Naive thymus-derived CD4-positive, alpha-beta T cell (primary cell): ENCODE results near the gene TTC33. TPM values are rescaled to one million over a fixed set of nuclear protein-coding genes. Genes with fewer than 3 reads are reported as not detected.

Source experiments
- ATAC-seq: fragments of 150-1000 bp; cut with Tn5 transposase; 2 replicates; pipeline ENCODE4 v1.10.0; 2021; ENCODE audit warnings: mild to moderate bottlenecking, moderate library complexity
- CTCF ChIA-PET: fragments of 350-600 bp; sonication (Branson Sonifier 250); formaldehyde crosslinking; loops from one replicate; lab custom pipeline; 2021; ENCODE audit warnings: antibody characterized with exemption; lab: Charles Lee
- POLR2A ChIA-PET: fragments of 350-600 bp; sonication (Branson Sonifier 250); formaldehyde crosslinking; loops from one replicate; lab custom pipeline; 2021; ENCODE audit warnings: antibody characterized with exemption, inconsistent platforms; lab: Charles Lee
- DNase-seq, 9 donors: peaks; one replicate each; pipeline versions ENCODE4 v3.0.0 to v3.0.0-alpha.2; 2020 to 2022; ENCODE audit warnings: mixed read lengths in 1 of 9
- H3K27ac ChIP-seq: one replicate; pipeline ENCODE4 v1.7.0; 2013; ENCODE audit warnings: mild to moderate bottlenecking, low read depth, low read length, moderate library complexity
- H3K27me3 ChIP-seq, 2 donors: one replicate each; pipeline ENCODE4 v1.7.0; 2013; ENCODE audit warnings: low read length in 2 of 2, mild to moderate bottlenecking in 2 of 2, moderate library complexity in 2 of 2; ENCODE audit not compliant: control insufficient read depth in 2 of 2, insufficient read depth in 2 of 2
- H3K36me3 ChIP-seq, 3 experiments: 1 replicate in 2 of 3; 2 replicates in 1 of 3; pipeline ENCODE4 v1.7.0; 2013; ENCODE audit warnings: low read length in 3 of 3, mild to moderate bottlenecking in 3 of 3, moderate library complexity in 1 of 3; ENCODE audit not compliant: insufficient read depth in 3 of 3, control insufficient read depth in 2 of 3
- H3K4me1 ChIP-seq, 2 donors: one replicate each; pipeline ENCODE4 v1.7.0; 2013; ENCODE audit warnings: low read length in 2 of 2, mild to moderate bottlenecking in 2 of 2, moderate library complexity in 1 of 2; ENCODE audit not compliant: control insufficient read depth in 2 of 2, insufficient read depth in 2 of 2
- H3K4me3 ChIP-seq: 2 replicates; pipeline ENCODE4 v1.7.0; 2013; ENCODE audit warnings: mild to moderate bottlenecking, low read length
- H3K9me3 ChIP-seq, 3 experiments: 1 replicate in 2 of 3; 2 replicates in 1 of 3; pipeline ENCODE4 v1.7.0; 2013; ENCODE audit warnings: low read length in 3 of 3; ENCODE audit not compliant: control insufficient read depth in 2 of 3
- H3K27ac Mint-ChIP-seq, 9 donors: one replicate each; pipeline ENCODE4 v1.8.0; 2020 to 2022; ENCODE audit warnings: mixed read lengths in 9 of 9, mild to moderate bottlenecking in 8 of 9, moderate library complexity in 5 of 9, inconsistent platforms in 2 of 9
- H3K27me3 Mint-ChIP-seq, 5 donors: one replicate each; pipeline ENCODE4 v1.8.0; 2021 to 2022; ENCODE audit warnings: mixed read lengths in 5 of 5, mild to moderate bottlenecking in 1 of 5
- H3K36me3 Mint-ChIP-seq, 5 donors: one replicate each; pipeline ENCODE4 v1.8.0; 2020 to 2022; ENCODE audit warnings: mixed read lengths in 5 of 5, mild to moderate bottlenecking in 3 of 5, inconsistent platforms in 1 of 5
- H3K4me1 Mint-ChIP-seq, 7 donors: one replicate each; pipeline ENCODE4 v1.8.0; 2020 to 2022; ENCODE audit warnings: mixed read lengths in 7 of 7, mild to moderate bottlenecking in 3 of 7, inconsistent platforms in 1 of 7
- H3K4me3 Mint-ChIP-seq, 10 donors: one replicate each; pipeline ENCODE4 v1.8.0; 2020 to 2022; ENCODE audit warnings: mild to moderate bottlenecking in 10 of 10, mixed read lengths in 10 of 10, moderate library complexity in 6 of 10, inconsistent platforms in 2 of 10
- H3K9me3 Mint-ChIP-seq, 11 donors: one replicate each; pipeline ENCODE4 v1.8.0; 2020 to 2022; ENCODE audit warnings: mixed read lengths in 11 of 11, mild to moderate bottlenecking in 4 of 11, inconsistent platforms in 1 of 11, moderate library complexity in 1 of 11
- intact Hi-C, 2 donors: fragments of 100-400 bp; cut with micrococcal nuclease; formaldehyde crosslinking; loops; one replicate each; pipeline ENCODE4 v1.15.1; 2023
- polyA plus RNA-seq, 2 donors: library from polyadenylated mRNA; unstranded; fragments of 300-500 nt; fragmentation: Illumina TruSeq; gene quantifications; one replicate each; pipeline ENCODE4 v1.2.3, GENCODE V29; 2021
- total RNA-seq, 6 experiments: library from RNA in 5 of 6; stranded (reverse) in 5 of 6; gene quantifications; 1 replicate in 5 of 6; 2 replicates in 1 of 6; pipeline ENCODE4 v1.2.3 and lab custom pipeline; 2021 to 2026

TTC33 gene
- total and polyA plus RNA-seq, 7 experiments from 2014 or later: 7.0 to 19.0 (median 14.0) TPM

DNA sequence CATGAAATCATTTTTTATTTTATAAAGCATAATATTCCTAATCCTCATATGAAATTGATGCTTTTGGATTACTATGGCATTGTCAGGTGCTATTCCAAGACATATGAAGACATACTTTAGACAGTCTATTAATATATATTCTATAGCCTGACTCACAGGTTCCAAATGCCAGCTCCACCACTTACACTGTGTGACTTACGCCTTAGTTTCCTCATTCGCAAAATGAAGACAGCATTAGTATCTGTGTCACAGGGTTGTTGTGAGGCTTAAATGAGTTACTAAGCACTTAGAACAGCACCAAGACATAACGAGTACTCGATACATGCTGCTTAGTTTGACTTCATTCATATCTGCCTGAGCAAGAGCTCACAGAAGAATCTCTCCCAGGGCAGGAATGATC lies 208.2 kb downstream of the TTC33 start:
- no peak for ATAC-seq
- Mint-ChIP-seq H3K4me3 (no peak overlapping the region), H3K27me3 (no peaks in the 10 kb centered on the region), H3K9me3 (peaks cover 0 to 6% (median 0%) of the 10 kb centered on the region in 11 donors), H3K4me1 (no peaks in the 10 kb centered on the region), H3K27ac (no peak overlapping the region), H3K36me3 (peaks cover 0 to 6% (median 0%) of the 10 kb centered on the region in 5 donors)
- H3K4me1 ChIP-seq: no peaks in the 10 kb centered on the region
- no peak overlapping the region for H3K27ac ChIP-seq
- intact Hi-C loops: loop anchor here in 1 of 2 donors (10.0 kb wide), 1 partner anchor 63 kb away; no protein-coding TSS in a partner anchor
- CTCF ChIA-PET: no interaction called here
- POLR2A ChIA-PET: no interaction called here
- no peak overlapping the region for H3K4me3 ChIP-seq
- H3K36me3 ChIP-seq: no peaks in the 10 kb centered on the region
- H3K27me3 ChIP-seq: no peaks in the 10 kb centered on the region
- no peak for DNase-seq
- H3K9me3 ChIP-seq: no peaks in the 10 kb centered on the region

DNA sequence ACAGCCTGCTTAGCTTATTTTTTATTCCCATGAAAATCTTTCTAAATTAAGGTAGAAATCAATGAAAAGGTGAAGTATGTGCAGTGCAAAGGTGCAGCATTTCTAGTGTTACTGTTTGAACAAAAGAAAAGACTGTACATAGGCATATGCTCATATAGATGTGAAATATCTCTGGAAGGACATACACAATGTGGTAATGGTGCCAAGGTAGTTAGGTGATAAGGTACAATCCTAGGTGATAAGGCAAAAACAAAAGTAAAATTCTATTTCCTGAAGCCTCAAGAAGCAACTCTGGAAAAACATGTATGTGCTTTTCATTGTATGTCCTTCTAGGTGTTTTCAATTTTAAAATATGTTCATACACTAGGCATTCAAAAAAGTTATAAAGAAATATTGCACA lies 215.5 kb downstream of the TTC33 start:
- Mint-ChIP-seq H3K27me3 (no peaks in the 10 kb centered on the region), H3K27ac (no peak overlapping the region), H3K4me1 (peaks cover 0 to 2% (median 0%) of the 10 kb centered on the region in 7 donors), H3K36me3 (peaks cover 0 to 14% (median under 1%) of the 10 kb centered on the region in 5 donors), H3K4me3 (no peak overlapping the region), H3K9me3 (peaks cover 0 to 13% (median 3%) of the 10 kb centered on the region in 11 donors)
- no peaks in the 10 kb centered on the region for H3K9me3 ChIP-seq
- POLR2A ChIA-PET: no interaction called here
- CTCF ChIA-PET: interaction anchor here (0.6 kb wide), 1 partner anchor 13 kb away, joined by 3 read pairs; no protein-coding TSS in a partner anchor
- intact Hi-C loops: loop anchor here in 1 of 2 donors (10.0 kb wide), 1 partner anchor 56 kb away; no protein-coding TSS in a partner anchor
- no peaks in the 10 kb centered on the region for H3K36me3 ChIP-seq
- ATAC-seq (no peak), DNase-seq (no peak)
- H3K27ac ChIP-seq: no peak overlapping the region
- no peak overlapping the region for H3K4me3 ChIP-seq
- no peaks in the 10 kb centered on the region for H3K27me3 ChIP-seq
- H3K4me1 ChIP-seq: no peaks in the 10 kb centered on the region

DNA sequence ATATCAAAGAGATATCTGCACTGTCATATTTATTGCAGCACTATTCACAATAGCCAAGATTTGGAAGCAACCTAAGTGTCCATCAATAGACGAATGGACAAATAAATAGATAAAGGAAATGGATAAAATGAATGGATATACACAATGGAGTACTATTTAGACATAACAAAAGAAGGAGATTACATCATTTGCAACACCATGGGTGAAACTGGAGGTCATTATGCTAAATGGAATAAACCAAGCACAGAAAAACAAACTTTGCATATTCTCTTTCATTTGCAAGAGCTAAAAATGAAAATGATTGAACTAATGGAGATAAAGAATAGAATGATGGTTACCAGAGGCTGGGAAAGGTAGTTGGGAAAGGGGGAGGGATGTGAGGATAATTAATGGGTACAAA lies 231.1 kb downstream of the TTC33 start:
- intact Hi-C loops: loop anchor here in 1 of 2 donors (5.0 kb wide), 1 partner anchor 48 kb away; no protein-coding TSS in a partner anchor
- Mint-ChIP-seq H3K36me3 (peaks cover 0 to 3% (median 0%) of the 10 kb centered on the region in 5 donors), H3K4me3 (no peak overlapping the region)

DNA sequence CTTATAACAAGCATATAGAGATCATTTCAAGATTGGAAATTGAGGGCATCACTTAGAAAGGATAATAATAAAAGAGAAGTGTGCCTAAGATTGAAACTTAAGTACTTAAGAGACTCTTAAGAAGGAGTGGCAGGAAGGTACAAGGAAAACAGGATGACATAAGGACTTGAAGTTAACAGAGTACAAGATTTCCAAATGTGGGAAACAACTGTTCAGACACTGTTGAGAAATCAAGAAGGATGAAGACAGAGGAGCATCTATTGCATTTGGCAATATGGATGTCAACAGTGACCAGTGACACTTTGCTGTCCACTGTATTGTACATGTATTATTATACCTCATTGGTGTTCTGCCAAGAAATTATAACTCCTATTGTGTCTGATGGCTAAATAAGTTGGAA lies 233.8 kb downstream of the TTC33 start:
- no peaks in the 10 kb centered on the region for H3K4me1 ChIP-seq
- no peak for ATAC-seq
- intact Hi-C loops: loop anchor here in 1 of 2 donors (5.0 kb wide), 1 partner anchor 50 kb away; no protein-coding TSS in a partner anchor
- no peak overlapping the region for H3K4me3 ChIP-seq
- DNase-seq: no peak
- POLR2A ChIA-PET: no interaction called here
- no peak overlapping the region for H3K27ac Mint-ChIP-seq
- no peaks in the 10 kb centered on the region for H3K27me3 Mint-ChIP-seq
- H3K9me3 Mint-ChIP-seq: peaks cover 0 to 26% (median 0%) of the 10 kb centered on the region in 11 donors
- H3K9me3 ChIP-seq: no peaks in the 10 kb centered on the region
- H3K27me3 ChIP-seq: no peaks in the 10 kb centered on the region
- CTCF ChIA-PET: no interaction called here
- no peak overlapping the region for H3K27ac ChIP-seq
- H3K4me1 Mint-ChIP-seq: peaks cover 2 to 19% (median 15%) of the 10 kb centered on the region in 7 donors
- no peak overlapping the region for H3K4me3 Mint-ChIP-seq
- H3K36me3 Mint-ChIP-seq: peaks cover 0 to 15% (median 0%) of the 10 kb centered on the region in 5 donors
- no peaks in the 10 kb centered on the region for H3K36me3 ChIP-seq

More for the DNA sequence above, 231.1 kb downstream of the TTC33 start:
- H3K36me3 ChIP-seq: no peaks in the 10 kb centered on the region
- H3K9me3 ChIP-seq: no peaks in the 10 kb centered on the region
- Mint-ChIP-seq H3K27me3 (no peaks in the 10 kb centered on the region), H3K27ac (no peak overlapping the region), H3K9me3 (peaks cover 0 to 16% (median 0%) of the 10 kb centered on the region in 11 donors), H3K4me1 (peaks cover 5 to 15% (median 12%) of the 10 kb centered on the region in 7 donors)
- no peaks in the 10 kb centered on the region for H3K27me3 ChIP-seq
- ATAC-seq (no peak), DNase-seq (no peak)
- no peak overlapping the region for H3K4me3 ChIP-seq
- ChIA-PET POLR2A (no interaction called here), CTCF (no interaction called here)
- no peaks in the 10 kb centered on the region for H3K4me1 ChIP-seq
- no peak overlapping the region for H3K27ac ChIP-seq

DNA sequence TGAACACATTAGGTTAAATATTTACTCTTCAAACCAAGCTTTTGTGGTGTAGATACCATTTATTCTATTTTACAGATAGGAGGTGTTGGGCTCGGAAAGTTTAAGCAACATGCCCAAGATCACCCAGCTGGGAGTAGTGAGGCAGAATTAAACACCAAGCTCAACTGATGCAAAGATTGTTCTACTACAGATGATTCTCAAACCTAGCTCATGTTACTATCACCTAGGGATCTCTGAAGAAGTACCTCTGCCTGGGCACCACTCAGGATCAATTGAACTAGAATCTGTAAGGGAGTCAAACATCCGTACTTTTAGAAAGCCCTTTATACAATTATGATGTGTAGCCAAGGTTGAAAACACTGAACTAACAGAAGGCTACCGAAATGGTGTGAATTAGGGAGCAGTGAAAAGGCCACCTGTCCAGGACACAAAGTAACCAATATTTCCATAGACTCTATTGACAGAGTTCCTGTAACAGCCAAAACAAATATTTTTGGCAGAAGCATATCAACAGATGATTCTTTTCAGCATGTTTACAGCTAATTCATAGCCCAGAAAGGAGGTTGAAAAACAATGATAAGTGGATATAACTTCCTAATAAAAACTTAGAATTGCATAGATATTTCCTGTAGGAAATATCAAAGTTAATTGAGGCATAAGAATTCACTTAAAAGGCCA lies 234.5 kb downstream of the TTC33 start:
- Mint-ChIP-seq H3K9me3 (peaks cover 0 to 27% (median 0%) of the 10 kb centered on the region in 11 donors), H3K4me1 (peaks cover 2 to 26% (median 22%) of the 10 kb centered on the region in 7 donors), H3K36me3 (peaks cover 0 to 16% (median 0%) of the 10 kb centered on the region in 5 donors), H3K4me3 (no peak overlapping the region), H3K27ac (no peak overlapping the region), H3K27me3 (no peaks in the 10 kb centered on the region)
- H3K4me3 ChIP-seq: no peak overlapping the region
- POLR2A ChIA-PET: no interaction called here
- intact Hi-C loops: loop anchor here in 1 of 2 donors (5.0 kb wide), 1 partner anchor 51 kb away; no protein-coding TSS in a partner anchor
- no peak for ATAC-seq
- no peaks in the 10 kb centered on the region for H3K36me3 ChIP-seq
- no peaks in the 10 kb centered on the region for H3K27me3 ChIP-seq
- CTCF ChIA-PET: no interaction called here
- H3K9me3 ChIP-seq: no peaks in the 10 kb centered on the region
- H3K4me1 ChIP-seq: peaks cover 0 to 3% of the 10 kb centered on the region in 2 donors
- no peak overlapping the region for H3K27ac ChIP-seq
- DNase-seq: no peak

DNA sequence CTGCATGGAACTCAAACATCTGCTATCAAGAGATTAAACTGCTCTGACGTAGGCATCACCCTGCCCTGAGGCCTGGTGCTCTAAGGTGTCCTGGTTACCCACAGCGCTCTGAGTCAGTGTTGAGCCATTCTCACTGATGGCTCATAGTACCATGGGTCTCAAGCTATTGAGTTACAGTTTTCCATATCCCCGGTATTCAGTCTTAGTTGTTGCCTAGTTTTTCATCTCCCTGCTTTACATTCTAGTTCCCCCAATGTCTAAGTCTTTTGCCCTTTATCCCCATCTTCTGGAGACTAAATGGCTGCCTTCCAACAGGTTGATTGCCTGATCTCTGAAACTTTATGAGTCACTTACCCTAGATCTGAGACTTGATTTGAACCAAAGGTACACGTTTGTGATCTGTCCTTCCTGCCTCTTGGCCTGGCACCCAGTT lies 237.3 kb downstream of the TTC33 start:
- Mint-ChIP-seq H3K27me3 (no peaks in the 10 kb centered on the region), H3K4me3 (no peak overlapping the region), H3K36me3 (peaks cover 0 to 33% (median 0%) of the 10 kb centered on the region in 5 donors), H3K4me1 (peaks cover 17 to 53% (median 47%) of the 10 kb centered on the region in 7 donors), H3K27ac (peak overlapping the region in 4 of 9 donors; percentile 24 to 65 (median 47)), H3K9me3 (peaks cover 0 to 29% (median 0%) of the 10 kb centered on the region in 11 donors)
- ATAC-seq (no peak), DNase-seq (no peak)
- Histone ChIP-seq H3K27me3 (no peaks in the 10 kb centered on the region), H3K4me1 (peaks cover 0 to 22% of the 10 kb centered on the region in 2 donors), H3K36me3 (no peaks in the 10 kb centered on the region), H3K9me3 (no peaks in the 10 kb centered on the region), H3K4me3 (no peak overlapping the region), H3K27ac (no peak overlapping the region)
- ChIA-PET CTCF (interaction anchor here (0.8 to 1.4 kb wide), 2 partner anchors 33 to 52 kb away, joined by 3 read pairs; no protein-coding TSS in a partner anchor), POLR2A (no interaction called here)
- intact Hi-C loops: no loop called here
